Measurements from ENCODE around the gene ADAMTSL4. TPM values are rescaled to one million over a fixed set of nuclear protein-coding genes. Genes with fewer than 3 reads are reported as not detected.
A peak's percentile ranks its signal among the peaks of the same experiment; 100 is the strongest.

Gene ADAMTSL4
- total RNA-seq, 3 donors from 2014 or later (not counting 1 experiment from before 2014, with no cell fraction given), result 1.7 to 2.9 (median 2.9) TPM

DNA sequence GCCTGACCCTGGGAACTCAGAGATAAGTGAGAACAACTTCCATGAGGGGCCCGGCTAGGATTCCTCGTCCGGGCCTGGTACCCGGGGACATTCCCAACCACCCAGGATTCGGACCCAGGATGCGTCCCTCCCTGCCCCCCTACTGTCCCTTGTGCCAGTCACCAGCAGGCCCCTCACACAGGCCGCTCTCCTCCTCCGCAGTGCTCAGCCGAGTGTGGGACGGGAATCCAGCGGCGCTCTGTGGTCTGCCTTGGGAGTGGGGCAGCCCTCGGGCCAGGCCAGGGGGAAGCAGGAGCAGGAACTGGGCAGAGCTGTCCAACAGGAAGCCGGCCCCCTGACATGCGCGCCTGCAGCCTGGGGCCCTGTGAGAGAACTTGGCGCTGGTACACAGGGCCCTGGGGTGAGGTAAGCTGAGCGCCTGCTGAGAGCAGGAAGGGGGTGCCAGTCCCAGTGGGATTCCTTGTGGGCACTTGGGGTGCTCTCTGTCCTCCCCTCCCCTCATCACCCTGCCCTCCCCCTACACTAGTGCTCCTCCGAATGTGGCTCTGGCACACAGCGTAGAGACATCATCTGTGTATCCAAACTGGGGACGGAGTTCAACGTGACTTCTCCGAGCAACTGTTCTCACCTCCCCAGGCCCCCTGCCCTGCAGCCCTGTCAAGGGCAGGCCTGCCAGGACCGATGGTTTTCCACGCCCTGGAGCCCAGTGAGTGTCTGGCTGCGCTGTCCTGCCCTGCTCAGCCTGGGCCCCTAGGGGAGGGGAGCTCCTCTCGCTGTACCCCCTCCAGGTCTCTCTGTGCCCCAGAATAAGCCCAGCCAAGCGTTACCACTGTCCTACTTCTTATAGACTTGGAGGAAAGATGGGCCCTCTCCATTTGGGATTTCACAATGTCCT lies 9.8 kb downstream of the ADAMTSL4 start:
- Mint-ChIP-seq H3K27ac (no peak overlapping the region), H3K4me1 (peaks cover 39 to 50% of the 10 kb centered on the region in 2 donors), H3K27me3 (ENCODE audit: low read depth in 2 of 2) (no peaks in the 10 kb centered on the region), H3K36me3 (no peaks in the 10 kb centered on the region), H3K4me3 (no peak overlapping the region), H3K9me3 (no peaks in the 10 kb centered on the region)
- WGBS (ENCODE audit: insufficient coverage), result 90% methylated on average over 28 of the region's 28 CpGs
- Histone ChIP-seq H3K27me3 (ENCODE audit: control insufficient read depth, insufficient read depth, low read length) (no peaks in the 10 kb centered on the region), H3K36me3 (ENCODE audit: control insufficient read depth, insufficient read depth, low read length) (no peaks in the 10 kb centered on the region), H3K27ac (ENCODE audit: low read length) (no peak overlapping the region), H3K4me1 (ENCODE audit: control insufficient read depth, insufficient read depth, low read length) (peaks cover 50% of the 10 kb centered on the region), H3K9me3 (ENCODE audit: control insufficient read depth, insufficient read depth, low read length) (no peaks in the 10 kb centered on the region), H3K4me3 (ENCODE audit: low read length) (no peak overlapping the region)
- no peak for TF ChIP-seq CTCF (IDR thresholded peaks at IDR 0.05)
- no peak for DNase-seq
- intact Hi-C loops (cut with micrococcal nuclease), result no loop called here
- no peak for ATAC-seq

DNA sequence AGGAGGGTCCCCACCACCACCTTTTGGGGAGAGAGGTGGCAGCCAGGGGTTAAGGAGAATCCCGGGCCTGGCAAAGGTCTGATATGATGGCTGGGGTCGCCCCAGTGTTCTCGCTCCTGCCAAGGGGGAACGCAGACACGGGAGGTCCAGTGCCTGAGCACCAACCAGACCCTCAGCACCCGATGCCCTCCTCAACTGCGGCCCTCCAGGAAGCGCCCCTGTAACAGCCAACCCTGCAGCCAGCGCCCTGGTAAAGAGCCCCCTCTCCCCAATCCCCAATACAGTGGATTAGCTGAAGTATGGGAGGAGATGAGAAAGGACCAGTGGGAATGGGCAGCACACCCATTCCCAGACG lies 10.4 kb downstream of the ADAMTSL4 start:
- Histone ChIP-seq H3K4me1 (ENCODE audit: control insufficient read depth, insufficient read depth, low read length) (peaks cover 56% of the 10 kb centered on the region), H3K36me3 (ENCODE audit: control insufficient read depth, insufficient read depth, low read length) (no peaks in the 10 kb centered on the region), H3K9me3 (ENCODE audit: control insufficient read depth, insufficient read depth, low read length) (no peaks in the 10 kb centered on the region), H3K27ac (ENCODE audit: low read length) (no peak overlapping the region), H3K4me3 (ENCODE audit: low read length) (no peak overlapping the region), H3K27me3 (ENCODE audit: control insufficient read depth, insufficient read depth, low read length) (no peaks in the 10 kb centered on the region)
- peaks cover 44 to 57% of the 10 kb centered on the region in 2 donors for H3K4me1 Mint-ChIP-seq
- no peak for TF ChIP-seq CTCF (IDR thresholded peaks at IDR 0.05)
- H3K9me3 Mint-ChIP-seq, result no peaks in the 10 kb centered on the region
- DNase-seq (no peak), ATAC-seq (no peak)
- H3K36me3 Mint-ChIP-seq, result no peaks in the 10 kb centered on the region
- intact Hi-C loops (cut with micrococcal nuclease), result loop anchor here (5.0 to 10.0 kb wide), 6 partner anchors 138 to 598 kb away; partner anchors contain the start of genes ANP32E, CTSS, GOLPH3L and RPRD2
- H3K27ac Mint-ChIP-seq, result peak overlapping the region; percentile 98 to 99
- H3K27me3 Mint-ChIP-seq (ENCODE audit: low read depth in 2 of 2), result no peaks in the 10 kb centered on the region
- WGBS (ENCODE audit: insufficient coverage), result 76% methylated on average over 8 of the region's 10 CpGs
- H3K4me3 Mint-ChIP-seq, result no peak overlapping the region

DNA sequence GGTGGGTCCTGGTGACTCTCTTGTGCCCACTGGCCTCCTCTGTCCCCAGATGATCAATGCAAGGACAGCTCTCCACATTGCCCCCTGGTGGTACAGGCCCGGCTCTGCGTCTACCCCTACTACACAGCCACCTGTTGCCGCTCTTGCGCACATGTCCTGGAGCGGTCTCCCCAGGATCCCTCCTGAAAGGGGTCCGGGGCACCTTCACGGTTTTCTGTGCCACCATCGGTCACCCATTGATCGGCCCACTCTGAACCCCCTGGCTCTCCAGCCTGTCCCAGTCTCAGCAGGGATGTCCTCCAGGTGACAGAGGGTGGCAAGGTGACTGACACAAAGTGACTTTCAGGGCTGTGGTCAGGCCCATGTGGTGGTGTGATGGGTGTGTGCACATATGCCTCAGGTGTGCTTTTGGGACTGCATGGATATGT lies 10.8 kb downstream of the ADAMTSL4 start:
- DNase-seq, result peak; percentile 66 to 88
- intact Hi-C loops (cut with micrococcal nuclease), result loop anchor here (5.0 to 10.0 kb wide), 6 partner anchors 137 to 597 kb away; partner anchors contain the start of genes ANP32E, CTSS, GOLPH3L and RPRD2
- H3K27me3 ChIP-seq (ENCODE audit: control insufficient read depth, insufficient read depth, low read length), result no peaks in the 10 kb centered on the region
- Mint-ChIP-seq H3K4me3 (peak overlapping the region; percentile 59), H3K4me1 (peaks cover 48 to 61% of the 10 kb centered on the region in 2 donors), H3K36me3 (no peaks in the 10 kb centered on the region), H3K27ac (peak overlapping the region; percentile 98 to 99), H3K9me3 (no peaks in the 10 kb centered on the region), H3K27me3 (ENCODE audit: low read depth in 2 of 2) (no peaks in the 10 kb centered on the region)
- peak; percentile 16 to 40 (median 26) for ATAC-seq
- H3K4me1 ChIP-seq (ENCODE audit: control insufficient read depth, insufficient read depth, low read length), result peaks cover 60% of the 10 kb centered on the region
- H3K4me3 ChIP-seq (ENCODE audit: low read length), result no peak overlapping the region
- TF ChIP-seq CTCF (IDR thresholded peaks at IDR 0.05), result peak; percentile 71
- no peaks in the 10 kb centered on the region for H3K9me3 ChIP-seq (ENCODE audit: control insufficient read depth, insufficient read depth, low read length)
- H3K36me3 ChIP-seq (ENCODE audit: control insufficient read depth, insufficient read depth, low read length), result no peaks in the 10 kb centered on the region
- H3K27ac ChIP-seq (ENCODE audit: low read length), result peak overlapping the region; percentile 95
- 21% methylated on average over 9 of the region's 9 CpGs for WGBS (ENCODE audit: insufficient coverage)
